Thymus (tissue), 11 donors: ENCODE data around the gene BOLL. TPM values are rescaled to one million over a fixed set of nuclear protein-coding genes. Genes with fewer than 3 reads are reported as not detected.

Experiments
- DNase-seq, 9 donors: peaks; one replicate each; pipeline ENCODE4 v3.0.0-alpha.2; 2013; ENCODE audit warnings: low spot score in 9 of 9, low read depth in 6 of 9, missing footprints in 1 of 9
- H3K27ac ChIP-seq, 2 donors: one replicate each; pipeline ENCODE4 v1.5.1; 2013; ENCODE audit warnings: control low read depth in 1 of 2, low read depth in 1 of 2, low read length in 1 of 2, mild to moderate bottlenecking in 1 of 2, moderate library complexity in 1 of 2
- H3K27me3 ChIP-seq, 2 donors: one replicate each; pipeline ENCODE4 v1.5.1; 2013; ENCODE audit warnings: low read length in 1 of 2; ENCODE audit not compliant: control insufficient read depth in 2 of 2, insufficient read depth in 1 of 2
- H3K36me3 ChIP-seq, 2 donors: one replicate each; pipeline ENCODE4 v1.5.1; 2013; ENCODE audit warnings: low read length in 1 of 2, mild to moderate bottlenecking in 1 of 2, moderate library complexity in 1 of 2; ENCODE audit not compliant: control insufficient read depth in 2 of 2, insufficient read depth in 2 of 2
- H3K4me1 ChIP-seq, 2 donors: one replicate each; pipeline ENCODE4 v1.5.1; 2013; ENCODE audit warnings: low read length in 2 of 2; ENCODE audit not compliant: control insufficient read depth in 2 of 2, insufficient read depth in 2 of 2
- H3K4me3 ChIP-seq, 2 donors: one replicate each; pipeline ENCODE4 v1.5.1; 2013; ENCODE audit warnings: low read length in 2 of 2, control low read depth in 1 of 2, mild to moderate bottlenecking in 1 of 2
- H3K9me3 ChIP-seq, 2 donors: one replicate each; pipeline ENCODE4 v1.5.1; 2013; ENCODE audit warnings: low read length in 1 of 2, mild to moderate bottlenecking in 1 of 2; ENCODE audit not compliant: control insufficient read depth in 2 of 2, insufficient read depth in 1 of 2
- WGBS: extraction: QIAGEN DNeasy Blood & Tissue Kit; methylation state at CpG from one replicate; pipeline ENCODE4 v1.1.7; 2013; 5-methylcytosine and 5-hydroxymethylcytosine counted together
- polyA plus RNA-seq: library from polyadenylated mRNA; stranded (reverse); fragments of 200-250 nt; gene quantifications from one replicate; pipeline ENCODE4 v1.2.3, GENCODE V29; 2013
- total RNA-seq: library from RNA; stranded (reverse); fragments of 120-200 nt; gene quantifications from one replicate; pipeline ENCODE4 v1.2.4, GENCODE V29; 2013
- donor health status: healthy.

The BOLL gene
- total and polyA plus RNA-seq, 2 donors: 0.05 TPM; not detected in 1

- Histone ChIP-seq H3K9me3 (no peaks in the 10 kb centered on the region), H3K36me3 (no peaks in the 10 kb centered on the region), H3K27ac (no peak overlapping the region), H3K27me3 (peaks cover 4 to 31% of the 10 kb centered on the region in 2 donors), H3K4me1 (peaks cover 6 to 13% of the 10 kb centered on the region in 2 donors), H3K4me3 (no peak overlapping the region)
- DNase-seq: no peak
Observed at GRCh38 chr2:197801033-197801432, 15.9 kb upstream of the BOLL start.

GRCh38 chr2:197800091-197800490 lies 15.0 kb upstream of the BOLL start:
- Histone ChIP-seq H3K27ac (no peak overlapping the region), H3K4me1 (peaks cover 6 to 8% of the 10 kb centered on the region in 2 donors), H3K4me3 (no peak overlapping the region), H3K27me3 (peaks cover 4 to 24% of the 10 kb centered on the region in 2 donors), H3K36me3 (no peaks in the 10 kb centered on the region), H3K9me3 (no peaks in the 10 kb centered on the region)
- WGBS: 95% methylated on average over 2 of the region's 2 CpGs
- DNase-seq: no peak

DNA sequence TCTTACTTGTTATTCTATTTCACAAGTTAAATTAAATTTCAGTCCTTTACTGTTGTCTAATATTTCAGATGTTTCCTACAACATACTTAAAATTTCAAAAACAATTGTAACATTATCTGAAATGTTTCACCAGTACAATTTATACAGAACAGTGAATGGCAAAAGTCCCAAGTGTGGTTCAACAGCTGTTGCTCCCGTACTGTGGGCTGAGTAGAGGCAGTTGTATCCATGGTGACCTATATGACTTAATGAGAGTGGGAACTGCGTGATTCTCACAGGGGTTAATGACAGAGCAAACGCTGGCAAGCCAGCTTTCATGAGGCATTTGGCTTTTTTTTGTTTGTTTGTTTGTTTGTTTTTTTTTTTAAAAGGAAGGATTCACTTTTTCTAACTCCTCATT lies 13.9 kb upstream of the BOLL start:
- no peak for DNase-seq
- Histone ChIP-seq H3K4me1 (peaks cover 6 to 7% of the 10 kb centered on the region in 2 donors), H3K9me3 (no peaks in the 10 kb centered on the region), H3K4me3 (no peak overlapping the region), H3K27ac (no peak overlapping the region), H3K36me3 (no peaks in the 10 kb centered on the region), H3K27me3 (peaks cover 4 to 28% of the 10 kb centered on the region in 2 donors)
- 77% methylated on average over 3 of the region's 3 CpGs for WGBS

- no peak overlapping the region for H3K4me3 ChIP-seq
- no peaks in the 10 kb centered on the region for H3K36me3 ChIP-seq
- no peak for DNase-seq
- H3K27me3 ChIP-seq: peaks cover 6 to 28% of the 10 kb centered on the region in 2 donors
- H3K27ac ChIP-seq: no peak overlapping the region
- no peaks in the 10 kb centered on the region for H3K9me3 ChIP-seq
- H3K4me1 ChIP-seq: peaks cover 2% of the 10 kb centered on the region in 2 donors
- WGBS: 92% methylated on average over 4 of the region's 4 CpGs
Observed at GRCh38 chr2:197798187-197798586, 13.1 kb upstream of the BOLL start.

DNA sequence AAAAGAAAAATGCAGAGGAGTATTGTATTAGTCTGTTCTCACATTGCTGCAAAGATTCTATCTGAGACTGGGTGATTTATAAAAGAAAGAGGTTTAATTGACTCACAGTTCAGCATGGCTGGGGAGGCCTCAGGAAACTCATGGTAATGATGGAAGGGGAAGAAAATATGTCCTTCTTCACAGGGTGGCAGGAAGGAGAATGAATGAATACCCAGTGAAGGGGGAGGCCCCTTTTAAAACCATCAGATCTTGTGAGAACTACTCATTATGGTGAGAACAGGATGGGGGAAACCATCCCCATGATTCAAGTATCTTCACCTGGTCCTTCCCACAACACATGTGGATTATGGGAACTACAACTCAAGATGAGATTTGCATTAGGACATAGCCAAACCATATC lies 10.2 kb upstream of the BOLL start:
- Histone ChIP-seq H3K36me3 (no peaks in the 10 kb centered on the region), H3K4me1 (no peaks in the 10 kb centered on the region), H3K27me3 (peaks cover 6 to 26% of the 10 kb centered on the region in 2 donors), H3K4me3 (no peak overlapping the region), H3K27ac (no peak overlapping the region), H3K9me3 (no peaks in the 10 kb centered on the region)
- no peak for DNase-seq

DNA sequence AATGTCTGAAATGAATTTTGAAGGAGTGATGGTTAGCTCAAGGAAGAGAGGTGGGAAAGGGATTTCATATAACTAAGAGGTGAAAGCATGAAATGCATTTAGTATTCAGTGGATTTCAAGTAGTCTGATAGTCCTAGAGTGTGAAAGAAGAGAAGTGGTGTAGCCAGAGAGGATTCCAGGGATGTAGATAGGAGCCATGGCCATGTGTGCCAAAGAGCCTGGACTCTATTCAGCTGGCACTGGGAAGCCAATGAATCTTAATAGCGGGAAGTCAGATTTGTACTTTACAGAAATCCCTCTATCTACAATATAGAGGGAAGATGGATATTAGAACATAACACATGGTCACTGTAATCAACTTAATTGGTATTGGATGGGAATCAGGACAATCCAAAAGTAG lies 8.3 kb upstream of the BOLL start:
- Histone ChIP-seq H3K36me3 (no peaks in the 10 kb centered on the region), H3K4me3 (no peak overlapping the region), H3K9me3 (no peaks in the 10 kb centered on the region), H3K27me3 (peaks cover 6 to 21% of the 10 kb centered on the region in 2 donors), H3K4me1 (no peaks in the 10 kb centered on the region), H3K27ac (no peak overlapping the region)
- WGBS: 95% methylated on average over 1 of the region's 1 CpG
- DNase-seq: no peak

GRCh38 chr2:197786010-197786877 lies 1.1 kb upstream of the BOLL start:
- Histone ChIP-seq H3K4me3 (peak overlapping the region; percentile 46 to 54), H3K4me1 (peaks cover 5 to 13% of the 10 kb centered on the region in 2 donors), H3K27ac (peak overlapping the region in 1 of 2 donors; percentile 36), H3K36me3 (no peaks in the 10 kb centered on the region), H3K27me3 (peaks cover 6 to 36% of the 10 kb centered on the region in 2 donors), H3K9me3 (peaks cover 1 to 17% of the 10 kb centered on the region in 2 donors)
- DNase-seq: peak in 7 of 9 donors; percentile 54 to 82 (median 72)
- WGBS: 5% methylated on average over 79 of the region's 79 CpGs

DNA sequence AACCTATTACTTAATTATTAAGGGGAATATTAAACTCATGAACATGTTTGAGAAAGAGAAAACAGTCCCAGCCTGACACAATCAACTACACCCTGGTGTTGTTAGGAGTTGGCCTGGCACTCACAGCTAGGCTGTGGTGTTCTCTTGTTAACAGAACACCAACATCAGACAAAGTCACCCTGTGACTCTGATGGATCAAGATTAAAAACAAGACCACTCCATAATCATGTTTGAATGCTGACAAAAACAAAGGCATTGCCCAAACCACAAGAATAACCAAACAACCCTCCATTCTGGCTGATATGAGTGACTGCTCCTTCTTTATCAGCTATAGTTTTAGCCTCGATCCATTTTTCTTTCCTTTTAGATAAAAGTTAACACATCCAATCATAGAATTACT lies 3.0 kb downstream of the BOLL start:
- no peak overlapping the region for H3K4me3 ChIP-seq
- peaks cover 1 to 16% of the 10 kb centered on the region in 2 donors for H3K9me3 ChIP-seq
- H3K36me3 ChIP-seq: no peaks in the 10 kb centered on the region
- H3K4me1 ChIP-seq: peaks cover 5 to 13% of the 10 kb centered on the region in 2 donors
- 20% methylated on average over 1 of the region's 1 CpG for WGBS
- H3K27ac ChIP-seq: no peak overlapping the region
- H3K27me3 ChIP-seq: peaks cover 6 to 21% of the 10 kb centered on the region in 2 donors
- DNase-seq: no peak

- Histone ChIP-seq H3K4me1 (no peaks in the 10 kb centered on the region), H3K27ac (no peak overlapping the region)
- DNase-seq: no peak
Observed at GRCh38 chr2:197779261-197779660, 5.9 kb downstream of the BOLL start.

More at GRCh38 chr2:197779261-197779660, 5.9 kb downstream of the BOLL start:
- Histone ChIP-seq H3K9me3 (no peaks in the 10 kb centered on the region), H3K27me3 (no peaks in the 10 kb centered on the region), H3K4me3 (no peak overlapping the region), H3K36me3 (no peaks in the 10 kb centered on the region)
